GM23248 (cell line): ENCODE results near the gene GOLIM4.

Experiments used
- EZH2 ChIP-seq: fragments of 200-600 bp; sonication (generic); IDR thresholded peaks from 2 replicates; pipeline ENCODE4 v1.6.1; 2018; ENCODE audit warnings: antibody characterized with exemption, mild to moderate bottlenecking; ENCODE audit not compliant: insufficient read depth, poor library complexity, severe bottlenecking
- EZH2phosphoT487 ChIP-seq: fragments of 200-600 bp; sonication (generic); IDR thresholded peaks from 2 replicates; pipeline ENCODE4 v1.6.1; 2018; ENCODE audit warnings: antibody characterized with exemption, moderate library complexity, mild to moderate bottlenecking, low read depth; ENCODE audit not compliant: insufficient read depth

GRCh38 chr3:168127466-168127865 is 31.7 kb upstream of the GOLIM4 start:
- TF ChIP-seq EZH2, result no peak
- no peak for TF ChIP-seq EZH2phosphoT487
